Ovary (tissue), 9 donors: ENCODE data around the gene CCDC43. TPM values are rescaled to one million over a fixed set of nuclear protein-coding genes. Genes with fewer than 3 reads are reported as not detected.

Source experiments
- DNase-seq, 5 donors: peaks; one replicate each; pipeline ENCODE4 v3.0.0-alpha.2; 2019 to 2020
- H3K27ac ChIP-seq, 2 donors: fragments of 200-600 bp; one replicate each; pipeline versions ENCODE4 v1.5.1 to v1.8.0; 2019 to 2022
- H3K27me3 ChIP-seq: fragments of 200-600 bp; one replicate; pipeline ENCODE4 v1.8.0; 2022
- H3K36me3 ChIP-seq: fragments of 200-600 bp; sonication (generic); one replicate; pipeline ENCODE4 v1.5.1; 2019
- H3K4me1 ChIP-seq: one replicate; pipeline ENCODE4 v1.8.1; 2013; ENCODE audit warnings: mild to moderate bottlenecking, moderate library complexity; ENCODE audit not compliant: insufficient read depth
- H3K4me3 ChIP-seq: fragments of 200-600 bp; sonication (generic); one replicate; pipeline ENCODE4 v1.5.1; 2017
- H3K9me3 ChIP-seq, 2 donors: fragments of 200-600 bp in 1 of 2; sonication (generic) in 1 of 2; one replicate each; pipeline versions ENCODE4 v1.5.1 to v1.8.1; 2013 to 2019; ENCODE audit warnings: mild to moderate bottlenecking in 1 of 2, moderate library complexity in 1 of 2
- EP300 ChIP-seq: sonication (generic); formaldehyde crosslinking; IDR thresholded peaks from one replicate; pipeline ENCODE4 v1.6.1; 2017; ENCODE audit warnings: antibody characterized with exemption
- POLR2A ChIP-seq: fragments of 450-650 bp; IDR thresholded peaks from one replicate; pipeline ENCODE4 v1.6.1; 2017; ENCODE audit warnings: antibody characterized with exemption, mild to moderate bottlenecking, moderate library complexity
- WGBS, 3 donors: extraction: QIAGEN DNeasy Blood & Tissue Kit in 1 of 3; methylation state at CpG; one replicate each; pipeline versions ENCODE4 v1.1.5 to v1.1.7; 2013 to 2017; 5-methylcytosine and 5-hydroxymethylcytosine counted together
- intact Hi-C, 4 donors: fragments of 100-400 bp; cut with DNase I; formaldehyde crosslinking; loops; one replicate each; pipeline versions ENCODE4 v1.11.0 to v1.15.1; 2022 to 2023
- polyA plus RNA-seq, 2 donors: library from polyadenylated mRNA; stranded (reverse); fragments of 200-250 nt in 1 of 2; fragments of 350-450 nt in 1 of 2; fragmentation: Illumina TruSeq in 1 of 2; extraction: RNeasy Lipid Tissue Mini Kit (QIAGEN cat#74804) in 1 of 2; gene quantifications; one replicate each; pipeline ENCODE4 v1.2.3, GENCODE V29; 2013 to 2014
- total RNA-seq, 7 donors: library from RNA; depleted of rRNA in 2 of 7; stranded (reverse); fragments of >200 nt in 2 of 7; fragmentation: NEBNext Ultra II Directional in 3 of 7; extraction: Animal tissue kit (Norgen Biotek cat#: 25700) in 3 of 7; gene quantifications; one replicate each; pipeline versions ENCODE4 v1.1.0 to v1.2.4, GENCODE V29; 2016 to 2023
- TF ChIP-seq, protein P1 (sequence below), 3 donors: fragments of 450-650 bp in 2 of 3; fragments of 200-600 bp in 1 of 3; IDR thresholded peaks; one replicate each; pipeline versions ENCODE4 v1.5.1 to v1.8.0; 2016 to 2022; ENCODE audit warnings: antibody characterized with exemption in 3 of 3, mild to moderate bottlenecking in 1 of 3
- donor health status: DM: no; HTN: no; CAD: no; lungs with moderate emphysema.
- donor health status: DM: no; HTN: no; CAD: no.
- donor health status: Bipolar disorder and iron deficiency.
- donor health status: DM: yes; HTN: yes; CAD: no.
- donor health status: DM: no; HTN: no; CAD: no.
- donor health status: DM: yes; HTN: yes; CAD: no.

Gene CCDC43
- total and polyA plus RNA-seq, 9 donors, result 8.4 to 15.1 (median 11.3) TPM

DNA sequence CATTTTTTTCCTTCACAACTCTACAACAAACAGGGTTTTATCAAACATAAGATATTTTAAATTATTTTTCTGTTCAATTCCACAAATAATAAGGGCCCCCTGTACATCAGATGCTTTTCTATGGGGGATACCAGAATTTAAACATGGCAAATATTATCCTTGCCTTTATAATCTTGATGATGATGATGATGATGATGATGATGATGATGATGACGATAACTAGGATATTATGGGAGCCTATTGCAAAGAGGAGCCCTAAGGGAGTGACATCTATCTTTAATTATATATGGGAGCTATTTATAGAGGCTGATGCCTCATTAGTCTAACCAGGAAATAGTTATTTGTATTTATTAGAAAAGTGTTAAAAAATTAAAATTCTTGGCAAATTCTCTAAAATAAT is 26.5 kb downstream of the CCDC43 start:
- Histone ChIP-seq H3K27ac (no peak overlapping the region), H3K4me1 (no peaks in the 10 kb centered on the region), H3K27me3 (no peaks in the 10 kb centered on the region), H3K36me3 (no peaks in the 10 kb centered on the region), H3K4me3 (no peak overlapping the region), H3K9me3 (no peaks in the 10 kb centered on the region)
- no peak for DNase-seq
- intact Hi-C loops, result no loop called here
- TF ChIP-seq POLR2A (no peak), EP300 (no peak)
- TF ChIP-seq, protein P1, sequence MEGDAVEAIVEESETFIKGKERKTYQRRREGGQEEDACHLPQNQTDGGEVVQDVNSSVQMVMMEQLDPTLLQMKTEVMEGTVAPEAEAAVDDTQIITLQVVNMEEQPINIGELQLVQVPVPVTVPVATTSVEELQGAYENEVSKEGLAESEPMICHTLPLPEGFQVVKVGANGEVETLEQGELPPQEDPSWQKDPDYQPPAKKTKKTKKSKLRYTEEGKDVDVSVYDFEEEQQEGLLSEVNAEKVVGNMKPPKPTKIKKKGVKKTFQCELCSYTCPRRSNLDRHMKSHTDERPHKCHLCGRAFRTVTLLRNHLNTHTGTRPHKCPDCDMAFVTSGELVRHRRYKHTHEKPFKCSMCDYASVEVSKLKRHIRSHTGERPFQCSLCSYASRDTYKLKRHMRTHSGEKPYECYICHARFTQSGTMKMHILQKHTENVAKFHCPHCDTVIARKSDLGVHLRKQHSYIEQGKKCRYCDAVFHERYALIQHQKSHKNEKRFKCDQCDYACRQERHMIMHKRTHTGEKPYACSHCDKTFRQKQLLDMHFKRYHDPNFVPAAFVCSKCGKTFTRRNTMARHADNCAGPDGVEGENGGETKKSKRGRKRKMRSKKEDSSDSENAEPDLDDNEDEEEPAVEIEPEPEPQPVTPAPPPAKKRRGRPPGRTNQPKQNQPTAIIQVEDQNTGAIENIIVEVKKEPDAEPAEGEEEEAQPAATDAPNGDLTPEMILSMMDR (IDR thresholded peaks at IDR 0.05), result no peak
- 71 to 90% (median 86%) methylated on average over 1 of the region's 1 CpG for WGBS, 3 donors

DNA sequence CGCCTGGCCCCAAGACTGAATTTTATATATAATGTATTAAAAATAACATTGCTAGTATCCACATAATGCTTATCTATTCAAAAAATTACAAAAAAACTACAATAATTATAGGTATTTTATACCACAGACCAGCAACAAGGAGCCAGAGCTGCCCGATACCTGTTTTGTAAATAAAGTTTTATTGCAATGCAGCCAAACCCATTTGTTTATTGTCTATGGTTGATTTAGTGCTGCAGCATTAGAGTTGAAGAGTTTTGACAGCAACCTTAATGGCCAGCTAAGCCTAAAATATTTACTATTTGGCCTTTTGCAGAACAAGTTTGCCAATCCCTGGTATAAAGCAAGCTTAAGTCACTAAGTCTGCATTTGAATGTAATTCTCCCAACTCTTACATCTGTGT is 27.7 kb downstream of the CCDC43 start:
- no peaks in the 10 kb centered on the region for H3K27me3 ChIP-seq
- no peaks in the 10 kb centered on the region for H3K4me1 ChIP-seq
- no peaks in the 10 kb centered on the region for H3K9me3 ChIP-seq
- H3K4me3 ChIP-seq, result no peak overlapping the region
- no peaks in the 10 kb centered on the region for H3K36me3 ChIP-seq
- WGBS, 3 donors, result 94 to 95% (median 94%) methylated on average over 2 of the region's 2 CpGs
- intact Hi-C loops, result no loop called here
- no peak for DNase-seq
- no peak for TF ChIP-seq EP300
- no peak for TF ChIP-seq POLR2A
- TF ChIP-seq, protein P1 (IDR thresholded peaks at IDR 0.05), result no peak
- no peak overlapping the region for H3K27ac ChIP-seq

DNA sequence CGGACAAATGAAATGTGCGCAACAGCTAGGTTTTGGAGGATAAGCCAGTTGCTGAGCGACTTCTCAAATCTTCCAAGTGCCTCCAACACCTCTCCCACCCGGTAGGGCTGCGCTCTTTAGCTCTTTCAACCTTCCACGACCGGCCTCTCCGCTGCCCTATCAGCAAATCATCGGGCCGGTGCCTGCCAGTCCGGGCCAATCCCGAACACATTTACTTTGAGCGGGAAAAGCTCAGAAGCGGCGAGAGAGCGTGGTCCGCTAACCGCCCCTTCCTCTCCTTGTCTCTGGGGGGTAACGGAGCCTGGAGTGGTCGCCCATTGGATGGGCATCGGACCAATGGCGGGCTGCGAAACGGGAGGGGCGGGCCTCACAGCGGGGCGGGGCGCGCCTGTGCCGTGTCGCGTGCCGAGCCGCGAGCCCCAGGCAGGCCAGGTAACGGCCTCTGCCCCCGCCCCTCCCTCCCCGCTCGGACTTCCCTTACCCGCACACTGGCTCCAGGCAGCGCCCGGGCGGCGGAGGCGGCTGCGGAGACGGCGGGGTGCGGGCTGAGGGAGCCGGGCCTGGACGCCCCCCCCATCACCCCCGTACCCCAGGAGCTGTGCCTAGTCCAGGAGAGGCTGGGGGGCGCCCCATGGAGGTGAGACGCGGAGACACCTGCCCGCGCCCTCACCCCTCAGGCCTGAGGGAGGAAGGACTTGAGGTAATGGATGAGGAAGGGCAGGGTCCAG is 33.4 kb downstream of the CCDC43 start, which contains the start of gene MEIOC:
TSS of gene MEIOC (plus strand) at position 486 of the 728 bp plus-strand sequence. CDS start at position 632, 146 bp downstream.
- Histone ChIP-seq H3K36me3 (no peaks in the 10 kb centered on the region), H3K9me3 (no peaks in the 10 kb centered on the region), H3K27ac (no peak within 1 kb of the TSS), H3K4me3 (no peak within 1 kb of the TSS), H3K4me1 (peaks cover 3% of the 10 kb centered on the region), H3K27me3 (peaks cover 8% of the 10 kb centered on the region)
- TF ChIP-seq EP300 (no peak), POLR2A (no peak)
- TF ChIP-seq, protein P1 (IDR thresholded peaks at IDR 0.05), result no peak
- no peak for DNase-seq
- intact Hi-C loops, result no loop called here
- 4 to 22% (median 8%) methylated on average over 29 to 57 of the region's 57 CpGs for WGBS, 3 donors

DNA sequence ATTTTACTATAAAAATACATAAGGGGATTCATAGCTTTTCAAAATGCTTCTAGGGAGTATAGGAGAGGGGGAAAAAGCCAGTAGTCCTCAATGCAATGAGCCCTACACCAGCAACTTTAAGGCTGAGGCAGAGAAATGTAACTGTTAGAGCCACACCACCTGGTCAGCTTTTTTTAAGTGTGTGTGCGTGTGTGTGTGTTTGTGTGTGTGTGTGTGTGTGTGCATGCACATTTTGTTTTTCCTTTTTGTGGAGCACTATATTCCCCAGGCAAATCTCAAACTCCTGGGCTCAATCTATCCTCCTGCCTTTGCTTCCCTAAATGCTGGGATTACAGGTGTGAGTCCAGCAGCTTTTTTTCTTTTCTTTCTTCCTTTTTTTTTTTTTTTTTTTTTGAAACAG is 35.6 kb downstream of the CCDC43 start:
- 66 to 88% (median 70%) methylated on average over 1 of the region's 1 CpG for WGBS, 3 donors
- Histone ChIP-seq H3K9me3 (no peaks in the 10 kb centered on the region), H3K36me3 (no peaks in the 10 kb centered on the region), H3K4me3 (no peak overlapping the region), H3K27ac (no peak overlapping the region), H3K4me1 (peaks cover 3% of the 10 kb centered on the region), H3K27me3 (peaks cover 8% of the 10 kb centered on the region)
- DNase-seq, result no peak
- no peak for TF ChIP-seq EP300
- no peak for TF ChIP-seq POLR2A
- TF ChIP-seq, protein P1 (IDR thresholded peaks at IDR 0.05), result no peak
- intact Hi-C loops, result no loop called here
